ENCODE measurements around the gene POMT2.
"Not testable (repeated sequence)": the region's sequence is repeated elsewhere in the genome, so short reads cannot be mapped to it uniquely, and the experiment has no call there.

The POMT2 gene

DNA sequence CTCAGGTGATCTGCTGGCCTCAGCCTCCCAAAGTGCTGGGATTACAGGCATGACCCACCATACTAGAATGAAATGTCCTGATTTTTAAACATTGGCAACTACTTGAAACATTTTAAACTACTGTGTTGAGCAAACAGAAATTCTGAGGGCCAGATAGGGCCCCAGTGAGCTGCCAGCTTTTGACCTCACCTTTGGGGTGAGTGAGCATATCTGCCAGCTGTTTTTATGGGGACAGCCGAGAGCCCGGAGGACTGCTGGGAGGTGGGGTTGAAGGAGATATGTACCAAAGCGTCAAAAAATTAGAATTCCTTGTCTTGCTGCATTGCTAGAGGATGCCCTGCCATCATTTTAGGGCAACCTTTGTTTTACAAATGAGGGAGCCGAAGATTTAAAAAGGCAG, 2.9 kb upstream of the POMT2 start:
- Histone ChIP-seq H3K27me3 (ENCODE audit: control insufficient read depth in 1 of 2, insufficient read depth in 2 of 2, low read length in 2 of 2) (no peaks in the 10 kb centered on the region), H3K9me3 (ENCODE audit: low read length) (no peaks in the 10 kb centered on the region), H3K9ac (ENCODE audit: low read length) (no peak overlapping the region), H3K36me3 (ENCODE audit: insufficient read depth, low read length) (no peaks in the 10 kb centered on the region), H3K27ac (ENCODE audit: low read depth, low read length) (no peak overlapping the region), H3K4me3 (ENCODE audit: low read depth in 1 of 2, low read length in 2 of 2) (no peak overlapping the region), H3K4me1 (ENCODE audit: insufficient read depth, low read length) (peaks cover 18% of the 10 kb centered on the region)

GRCh38 chr14:77322951-77323350, 2.3 kb upstream of the POMT2 start:
- no peak overlapping the region for H3K27ac ChIP-seq (ENCODE audit: low read depth, low read length)
- H3K36me3 ChIP-seq (ENCODE audit: insufficient read depth, low read length): no peaks in the 10 kb centered on the region
- no peak overlapping the region for H3K4me3 ChIP-seq (ENCODE audit: low read depth in 1 of 2, low read length in 2 of 2)
- H3K9me3 ChIP-seq (ENCODE audit: low read length): no peaks in the 10 kb centered on the region
- no peak overlapping the region for H3K9ac ChIP-seq (ENCODE audit: low read length)
- no peaks in the 10 kb centered on the region for H3K27me3 ChIP-seq (ENCODE audit: control insufficient read depth in 1 of 2, insufficient read depth in 2 of 2, low read length in 2 of 2)
- H3K4me1 ChIP-seq (ENCODE audit: insufficient read depth, low read length): peaks cover 18% of the 10 kb centered on the region

- Histone ChIP-seq H3K27ac (ENCODE audit: low read depth, low read length) (peak overlapping the region; percentile 61), H3K4me3 (ENCODE audit: low read depth in 1 of 2, low read length in 2 of 2) (peak overlapping the region in 1 of 2 donors; percentile 88)
Observed at GRCh38 chr14:77322250-77322902, 1.7 kb upstream of the POMT2 start.

DNA sequence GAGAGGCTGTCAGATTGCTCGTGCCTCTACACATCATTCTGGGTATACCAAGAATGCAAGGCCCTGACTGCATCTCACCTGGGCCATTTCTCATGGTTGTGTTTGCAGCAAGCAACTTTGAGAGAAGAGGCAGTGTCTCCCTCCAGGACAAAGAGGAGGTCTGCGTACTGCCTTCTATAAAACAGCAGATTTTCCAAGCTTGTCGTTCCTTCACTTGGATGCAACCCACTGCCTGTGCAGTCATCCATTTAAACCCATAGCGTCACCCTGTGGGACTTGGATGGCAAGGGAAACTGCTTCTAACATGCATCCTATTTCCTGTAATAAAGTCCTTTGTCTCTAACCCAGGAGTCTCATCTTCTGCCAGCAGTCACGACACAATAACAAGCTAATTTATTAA, 1.3 kb downstream of the POMT2 start:
- H3K4me1 ChIP-seq (ENCODE audit: insufficient read depth, low read length): peaks cover 35% of the 10 kb centered on the region
- no peaks in the 10 kb centered on the region for H3K36me3 ChIP-seq (ENCODE audit: insufficient read depth, low read length)
- H3K9ac ChIP-seq (ENCODE audit: low read length): peak overlapping the region; percentile 28
- H3K4me3 ChIP-seq (ENCODE audit: low read depth in 1 of 2, low read length in 2 of 2): peak overlapping the region in 1 of 2 donors; percentile 88
- H3K27ac ChIP-seq (ENCODE audit: low read depth, low read length): peak overlapping the region; percentile 19
- H3K27me3 ChIP-seq (ENCODE audit: control insufficient read depth in 1 of 2, insufficient read depth in 2 of 2, low read length in 2 of 2): no peaks in the 10 kb centered on the region
- no peaks in the 10 kb centered on the region for H3K9me3 ChIP-seq (ENCODE audit: low read length)

More at GRCh38 chr14:77322250-77322902, 1.7 kb upstream of the POMT2 start:
- Histone ChIP-seq H3K4me1 (ENCODE audit: insufficient read depth, low read length) (peaks cover 18% of the 10 kb centered on the region), H3K9ac (ENCODE audit: low read length) (peak overlapping the region; percentile 51), H3K9me3 (ENCODE audit: low read length) (no peaks in the 10 kb centered on the region), H3K27me3 (ENCODE audit: control insufficient read depth in 1 of 2, insufficient read depth in 2 of 2, low read length in 2 of 2) (no peaks in the 10 kb centered on the region), H3K36me3 (ENCODE audit: insufficient read depth, low read length) (no peaks in the 10 kb centered on the region)

DNA sequence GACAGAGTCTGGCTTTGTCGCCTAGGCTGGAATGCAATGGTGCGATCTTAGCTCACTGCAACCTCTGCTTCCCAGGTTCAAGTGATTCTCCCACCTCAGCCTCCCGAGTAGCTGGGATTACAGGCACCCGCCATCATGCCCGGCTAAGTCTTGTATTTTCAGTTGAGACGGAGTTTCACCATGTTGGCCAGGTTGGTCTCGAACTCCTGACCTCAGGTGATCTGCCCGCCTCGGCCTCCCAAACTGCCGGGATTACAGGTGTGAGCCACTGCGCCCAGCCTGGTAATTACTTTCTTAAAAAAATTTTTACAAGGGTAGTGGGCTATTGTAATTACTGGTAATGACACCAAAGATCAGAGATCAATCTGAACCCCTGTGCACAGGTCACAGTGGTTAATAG, 1.9 kb downstream of the POMT2 start:
- H3K9ac ChIP-seq (ENCODE audit: low read length); H3K4me3 ChIP-seq (ENCODE audit: low read depth in 1 of 2, low read length in 2 of 2); H3K27me3 ChIP-seq (ENCODE audit: control insufficient read depth in 1 of 2, insufficient read depth in 2 of 2, low read length in 2 of 2); H3K9me3 ChIP-seq (ENCODE audit: low read length); H3K27ac ChIP-seq (ENCODE audit: low read depth, low read length); H3K36me3 ChIP-seq (ENCODE audit: insufficient read depth, low read length): not testable (repeated sequence)
- peaks cover 42% of the 10 kb centered on the region for H3K4me1 ChIP-seq (ENCODE audit: insufficient read depth, low read length)

DNA sequence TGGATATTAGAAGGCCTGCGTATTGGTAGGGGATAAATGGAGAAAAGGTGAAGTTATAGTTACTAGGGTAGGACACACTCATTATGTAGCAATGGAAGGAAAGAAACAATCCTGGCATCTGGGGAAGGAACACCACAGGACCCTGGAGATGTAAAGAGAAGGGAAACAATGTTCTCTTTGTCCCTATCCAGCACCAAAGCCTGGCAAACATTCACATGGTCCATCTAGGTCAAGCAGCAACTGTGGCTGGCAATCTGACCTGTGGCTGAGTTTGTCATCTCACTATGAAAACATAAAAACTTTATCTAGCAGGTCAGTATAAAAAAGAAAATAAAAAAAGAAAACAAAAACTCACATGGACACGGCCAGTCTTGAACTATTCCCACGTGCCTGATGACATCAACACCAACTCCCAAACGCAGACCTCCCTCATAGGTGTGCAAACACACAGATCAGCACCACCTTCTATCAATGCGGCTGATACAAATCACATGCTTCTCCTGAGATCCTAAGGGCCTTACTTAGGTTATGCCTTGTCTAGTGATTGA, 2.6 kb downstream of the POMT2 start:
- Histone ChIP-seq H3K36me3 (ENCODE audit: insufficient read depth, low read length) (no peaks in the 10 kb centered on the region), H3K9me3 (ENCODE audit: low read length) (no peaks in the 10 kb centered on the region), H3K4me1 (ENCODE audit: insufficient read depth, low read length) (peaks cover 48% of the 10 kb centered on the region), H3K4me3 (ENCODE audit: low read depth in 1 of 2, low read length in 2 of 2) (no peak overlapping the region), H3K27me3 (ENCODE audit: control insufficient read depth in 1 of 2, insufficient read depth in 2 of 2, low read length in 2 of 2) (no peaks in the 10 kb centered on the region), H3K9ac (ENCODE audit: low read length) (no peak overlapping the region), H3K27ac (ENCODE audit: low read depth, low read length) (no peak overlapping the region)

GRCh38 chr14:77316872-77317301, 3.8 kb downstream of the POMT2 start:
- H3K9ac ChIP-seq (ENCODE audit: low read length): no peak overlapping the region
- no peaks in the 10 kb centered on the region for H3K36me3 ChIP-seq (ENCODE audit: insufficient read depth, low read length)
- H3K4me3 ChIP-seq (ENCODE audit: low read depth in 1 of 2, low read length in 2 of 2): no peak overlapping the region
- no peaks in the 10 kb centered on the region for H3K9me3 ChIP-seq (ENCODE audit: low read length)
- H3K27ac ChIP-seq (ENCODE audit: low read depth, low read length): no peak overlapping the region
- peaks cover 47% of the 10 kb centered on the region for H3K4me1 ChIP-seq (ENCODE audit: insufficient read depth, low read length)
- H3K27me3 ChIP-seq (ENCODE audit: control insufficient read depth in 1 of 2, insufficient read depth in 2 of 2, low read length in 2 of 2): no peaks in the 10 kb centered on the region

GRCh38 chr14:77316195-77316505, 4.5 kb downstream of the POMT2 start:
- peaks cover 46% of the 10 kb centered on the region for H3K4me1 ChIP-seq (ENCODE audit: insufficient read depth, low read length)
- H3K9ac ChIP-seq (ENCODE audit: low read length): no peak overlapping the region

GRCh38 chr14:77314539-77315457, 5.9 kb downstream of the POMT2 start:
- H3K27ac ChIP-seq (ENCODE audit: low read depth, low read length): peak overlapping the region; percentile 37
- H3K36me3 ChIP-seq (ENCODE audit: insufficient read depth, low read length): no peaks in the 10 kb centered on the region
- H3K4me3 ChIP-seq (ENCODE audit: low read depth in 1 of 2, low read length in 2 of 2): no peak overlapping the region
- no peaks in the 10 kb centered on the region for H3K27me3 ChIP-seq (ENCODE audit: control insufficient read depth in 1 of 2, insufficient read depth in 2 of 2, low read length in 2 of 2)
- peaks cover 43% of the 10 kb centered on the region for H3K4me1 ChIP-seq (ENCODE audit: insufficient read depth, low read length)
- no peak overlapping the region for H3K9ac ChIP-seq (ENCODE audit: low read length)
- no peaks in the 10 kb centered on the region for H3K9me3 ChIP-seq (ENCODE audit: low read length)

More at GRCh38 chr14:77316195-77316505, 4.5 kb downstream of the POMT2 start:
- no peaks in the 10 kb centered on the region for H3K27me3 ChIP-seq (ENCODE audit: control insufficient read depth in 1 of 2, insufficient read depth in 2 of 2, low read length in 2 of 2)
- no peaks in the 10 kb centered on the region for H3K9me3 ChIP-seq (ENCODE audit: low read length)
- no peaks in the 10 kb centered on the region for H3K36me3 ChIP-seq (ENCODE audit: insufficient read depth, low read length)
- H3K27ac ChIP-seq (ENCODE audit: low read depth, low read length): no peak overlapping the region
- no peak overlapping the region for H3K4me3 ChIP-seq (ENCODE audit: low read depth in 1 of 2, low read length in 2 of 2)

GRCh38 chr14:77314043-77314442, 6.6 kb downstream of the POMT2 start:
- peak overlapping the region; percentile 37 for H3K27ac ChIP-seq (ENCODE audit: low read depth, low read length)
- no peaks in the 10 kb centered on the region for H3K27me3 ChIP-seq (ENCODE audit: control insufficient read depth in 1 of 2, insufficient read depth in 2 of 2, low read length in 2 of 2)
- no peak overlapping the region for H3K4me3 ChIP-seq (ENCODE audit: low read depth in 1 of 2, low read length in 2 of 2)
- H3K4me1 ChIP-seq (ENCODE audit: insufficient read depth, low read length): peaks cover 35% of the 10 kb centered on the region
- no peaks in the 10 kb centered on the region for H3K36me3 ChIP-seq (ENCODE audit: insufficient read depth, low read length)
- H3K9ac ChIP-seq (ENCODE audit: low read length): no peak overlapping the region
- H3K9me3 ChIP-seq (ENCODE audit: low read length): no peaks in the 10 kb centered on the region

DNA sequence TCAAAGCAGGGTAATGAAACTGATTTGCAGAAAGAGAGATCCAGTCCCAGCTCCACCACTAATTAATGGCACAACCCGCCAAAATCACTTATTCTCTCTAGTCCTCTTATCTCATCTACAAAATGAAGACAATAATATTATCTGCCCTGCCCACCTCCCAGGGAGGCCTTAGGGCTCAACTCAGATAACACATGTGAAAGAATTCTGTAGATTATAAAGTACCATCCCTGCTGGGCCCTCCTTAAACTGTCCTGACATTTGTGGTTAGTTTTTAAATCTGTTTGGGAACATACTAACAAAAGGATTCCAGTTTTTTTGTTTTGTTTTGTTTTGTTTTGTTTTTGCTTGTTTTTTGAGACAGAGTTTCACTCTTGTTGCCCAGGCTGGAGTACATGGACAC, 7.3 kb downstream of the POMT2 start:
- Histone ChIP-seq H3K9me3 (ENCODE audit: low read length) (no peaks in the 10 kb centered on the region), H3K27me3 (ENCODE audit: control insufficient read depth in 1 of 2, insufficient read depth in 2 of 2, low read length in 2 of 2) (no peaks in the 10 kb centered on the region), H3K27ac (ENCODE audit: low read depth, low read length) (no peak overlapping the region), H3K36me3 (ENCODE audit: insufficient read depth, low read length) (no peaks in the 10 kb centered on the region), H3K4me3 (ENCODE audit: low read depth in 1 of 2, low read length in 2 of 2) (no peak overlapping the region), H3K4me1 (ENCODE audit: insufficient read depth, low read length) (peaks cover 35% of the 10 kb centered on the region), H3K9ac (ENCODE audit: low read length) (no peak overlapping the region)

All from muscle layer of colon (tissue), 2 donors.